Stomach (tissue), 4 donors: ENCODE results near the gene USP16.

Source experiments
- POLR2A ChIP-seq, 4 donors: fragments of 450-650 bp; IDR thresholded peaks; one replicate each; pipeline ENCODE4 v1.6.1; 2016; ENCODE audit warnings: antibody characterized with exemption in 4 of 4, control low read depth in 2 of 4, mild to moderate bottlenecking in 1 of 4, moderate library complexity in 1 of 4
- POLR2AphosphoS5 ChIP-seq, 3 donors: sonication (generic); formaldehyde crosslinking; IDR thresholded peaks; one replicate each; pipeline ENCODE4 v1.6.1; 2016; ENCODE audit warnings: antibody characterized with exemption in 3 of 3
- TF ChIP-seq, protein P1 (sequence below), 7 experiments: fragments of 450-650 bp in 4 of 7; fragments of 200-600 bp in 3 of 7; sonication (generic) in 3 of 7; IDR thresholded peaks; one replicate each; pipeline ENCODE4 v1.5.1; 2016 to 2019; ENCODE audit warnings: antibody characterized with exemption in 7 of 7, control low read depth in 2 of 7, mild to moderate bottlenecking in 1 of 7

DNA sequence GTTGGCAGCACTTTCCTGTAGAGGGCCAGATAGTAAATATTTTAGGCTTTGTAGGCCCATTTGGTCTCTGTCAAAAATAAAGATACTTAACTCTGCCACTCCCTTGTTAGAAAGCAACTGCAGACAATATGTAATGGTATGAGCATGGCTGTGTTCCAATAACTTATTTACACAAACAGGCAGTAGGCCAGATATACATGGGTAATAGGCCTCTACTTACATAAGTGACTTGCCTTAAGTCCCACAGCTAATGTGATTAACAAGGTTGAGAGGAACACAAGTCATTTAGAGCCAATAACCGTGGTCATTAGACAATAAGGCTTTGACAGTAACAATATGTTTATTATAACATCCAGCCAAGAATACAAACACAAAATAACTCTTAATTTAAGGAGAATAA lies 31.5 kb downstream of the USP16 start:
- TF ChIP-seq, protein P1, sequence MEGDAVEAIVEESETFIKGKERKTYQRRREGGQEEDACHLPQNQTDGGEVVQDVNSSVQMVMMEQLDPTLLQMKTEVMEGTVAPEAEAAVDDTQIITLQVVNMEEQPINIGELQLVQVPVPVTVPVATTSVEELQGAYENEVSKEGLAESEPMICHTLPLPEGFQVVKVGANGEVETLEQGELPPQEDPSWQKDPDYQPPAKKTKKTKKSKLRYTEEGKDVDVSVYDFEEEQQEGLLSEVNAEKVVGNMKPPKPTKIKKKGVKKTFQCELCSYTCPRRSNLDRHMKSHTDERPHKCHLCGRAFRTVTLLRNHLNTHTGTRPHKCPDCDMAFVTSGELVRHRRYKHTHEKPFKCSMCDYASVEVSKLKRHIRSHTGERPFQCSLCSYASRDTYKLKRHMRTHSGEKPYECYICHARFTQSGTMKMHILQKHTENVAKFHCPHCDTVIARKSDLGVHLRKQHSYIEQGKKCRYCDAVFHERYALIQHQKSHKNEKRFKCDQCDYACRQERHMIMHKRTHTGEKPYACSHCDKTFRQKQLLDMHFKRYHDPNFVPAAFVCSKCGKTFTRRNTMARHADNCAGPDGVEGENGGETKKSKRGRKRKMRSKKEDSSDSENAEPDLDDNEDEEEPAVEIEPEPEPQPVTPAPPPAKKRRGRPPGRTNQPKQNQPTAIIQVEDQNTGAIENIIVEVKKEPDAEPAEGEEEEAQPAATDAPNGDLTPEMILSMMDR (IDR thresholded peaks at IDR 0.05): no peak
- TF ChIP-seq POLR2AphosphoS5 (IDR thresholded peaks at IDR 0.05): no peak
- TF ChIP-seq POLR2A (IDR thresholded peaks at IDR 0.05): no peak
